ENCODE measurements around the gene RUBCN. TPM values are rescaled to one million over a fixed set of nuclear protein-coding genes. Genes with fewer than 3 reads are reported as not detected.

The RUBCN gene
- total and polyA plus RNA-seq, 9 of the 15 experiments (the other 6 are each of a cell fraction or from before 2014, with no cell fraction given), result 8.4 to 24.0 (median 11.9) TPM

DNA sequence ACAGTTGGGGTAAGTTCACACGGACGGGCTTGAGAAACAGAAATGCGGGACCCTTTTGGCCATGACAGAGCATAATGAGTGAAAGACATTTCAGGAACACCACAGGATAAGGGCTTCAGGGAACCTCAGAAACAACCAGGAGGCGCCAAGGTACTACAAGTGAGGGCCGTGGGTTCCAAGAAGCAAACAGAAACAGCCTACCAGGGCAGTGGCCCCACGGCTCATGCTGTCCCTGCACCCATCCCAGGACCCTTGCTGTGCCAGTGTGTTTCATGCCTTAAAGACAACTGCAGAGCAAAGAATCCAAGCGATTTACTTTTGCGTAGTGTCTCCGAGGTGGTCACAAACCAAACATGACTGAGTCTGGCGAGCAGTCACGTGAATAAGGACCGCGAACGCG, 54.0 kb downstream of the RUBCN start:
- WGBS (ENCODE audit: insufficient coverage, low coverage, missing lambda C conversion rate), result 94% methylated on average over 15 of the region's 15 CpGs
- Histone ChIP-seq H3K4me1 (replicated peaks in 1 of 2; ENCODE audit: control insufficient read depth in 2 of 2, insufficient read depth in 2 of 2, low read length in 2 of 2) (no peaks in the 10 kb centered on the region), H3K4me2 (ENCODE audit: insufficient read depth, low read length) (no peak overlapping the region), H3K9ac (ENCODE audit: insufficient read depth in 1 of 2, low read depth in 2 of 2, low read length in 2 of 2) (no peak overlapping the region), H2AFZ (ENCODE audit: low read depth, low read length) (no peak overlapping the region), H3K9me3 (replicated peaks; ENCODE audit: control insufficient read depth, insufficient read depth, low read depth, low read length) (peaks cover 7% of the 10 kb centered on the region), H4K20me1 (replicated peaks; ENCODE audit: control insufficient read depth, insufficient read depth, low read length) (no peaks in the 10 kb centered on the region), H3K27ac (ENCODE audit: extremely low read depth, low read depth, low read length) (no peak overlapping the region), H3K9me1 (ENCODE audit: control insufficient read depth, insufficient read depth, low read length) (no peaks in the 10 kb centered on the region), H3K36me3 (ENCODE audit: control insufficient read depth, insufficient read depth, low read length) (peaks cover 36% of the 10 kb centered on the region; the same call in 2 of the 3 replicates), H3K79me2 (ENCODE audit: control insufficient read depth, insufficient read depth, low read length) (no peaks in the 10 kb centered on the region; the same call in 2 of the 3 replicates), H3K4me3 (no peak overlapping the region), H3K27me3 (ENCODE audit: control insufficient read depth in 2 of 2, insufficient read depth in 2 of 2, low read length in 2 of 2) (no peaks in the 10 kb centered on the region)
- DNase-seq (ENCODE audit: extremely low read depth in 1 of 4, low spot score in 3 of 4), result no peak
- ATAC-seq, result no peak
- intact Hi-C loops (cut with micrococcal nuclease), result loop anchor here (10.0 kb wide), 1 partner anchor 122 kb away; no protein-coding TSS in a partner anchor
- in situ Hi-C loops (cut with MboI), result no loop called here
- ChIA-PET POLR2A (no interaction called here), CTCF (ENCODE audit: low intra/inter-chr PET ratio) (no interaction called here)
- no TSS peak for BruUV-seq (replicated peaks)
- no peak for FAIRE-seq
- TF ChIP-seq, protein P1, sequence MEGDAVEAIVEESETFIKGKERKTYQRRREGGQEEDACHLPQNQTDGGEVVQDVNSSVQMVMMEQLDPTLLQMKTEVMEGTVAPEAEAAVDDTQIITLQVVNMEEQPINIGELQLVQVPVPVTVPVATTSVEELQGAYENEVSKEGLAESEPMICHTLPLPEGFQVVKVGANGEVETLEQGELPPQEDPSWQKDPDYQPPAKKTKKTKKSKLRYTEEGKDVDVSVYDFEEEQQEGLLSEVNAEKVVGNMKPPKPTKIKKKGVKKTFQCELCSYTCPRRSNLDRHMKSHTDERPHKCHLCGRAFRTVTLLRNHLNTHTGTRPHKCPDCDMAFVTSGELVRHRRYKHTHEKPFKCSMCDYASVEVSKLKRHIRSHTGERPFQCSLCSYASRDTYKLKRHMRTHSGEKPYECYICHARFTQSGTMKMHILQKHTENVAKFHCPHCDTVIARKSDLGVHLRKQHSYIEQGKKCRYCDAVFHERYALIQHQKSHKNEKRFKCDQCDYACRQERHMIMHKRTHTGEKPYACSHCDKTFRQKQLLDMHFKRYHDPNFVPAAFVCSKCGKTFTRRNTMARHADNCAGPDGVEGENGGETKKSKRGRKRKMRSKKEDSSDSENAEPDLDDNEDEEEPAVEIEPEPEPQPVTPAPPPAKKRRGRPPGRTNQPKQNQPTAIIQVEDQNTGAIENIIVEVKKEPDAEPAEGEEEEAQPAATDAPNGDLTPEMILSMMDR (IDR thresholded peaks at IDR 0.05 in 2 of 3, conservative IDR thresholded peaks at IDR 0.05 in 1 of 3; ENCODE audit: insufficient read depth in 2 of 3, low read depth in 1 of 3, low read length in 3 of 3), result peak in 2 of 3 experiments; percentile 2 to 15; a peak in 2 of 6 replicates
- TF ChIP-seq BRCA1 (IDR thresholded peaks at IDR 0.05) (no peak), BRCA1 (CRISPR knock-in tag; IDR thresholded peaks at IDR 0.05) (no peak)
